Measurements from ENCODE around the gene C4orf50.

Gene C4orf50

GRCh38 chr4:6023731-6024130, 5.5 kb upstream of the C4orf50 start:
- Histone ChIP-seq H3K4me1 (ENCODE audit: insufficient read depth, low read length, poor library complexity, severe bottlenecking) (no peaks in the 10 kb centered on the region), H3K9me3 (ENCODE audit: insufficient read depth, low read depth, low read length) (no peaks in the 10 kb centered on the region), H3K27me3 (ENCODE audit: insufficient read depth, low read length, poor library complexity, severe bottlenecking) (no peaks in the 10 kb centered on the region), H3F3A (ENCODE audit: low read depth) (no peaks in the 10 kb centered on the region), H3K9ac (ENCODE audit: low read depth, low read length, poor library complexity, severe bottlenecking) (no peak overlapping the region), H3K79me2 (ENCODE audit: insufficient read depth, low read length) (no peaks in the 10 kb centered on the region), H3K36me3 (ENCODE audit: insufficient read depth, low read length) (no peaks in the 10 kb centered on the region), H2AFZ (ENCODE audit: low read length) (no peak overlapping the region), H3K4me3 (ENCODE audit: low read length, poor library complexity, severe bottlenecking) (no peak overlapping the region), H4K20me1 (ENCODE audit: insufficient read depth, low read length, poor library complexity, severe bottlenecking) (no peaks in the 10 kb centered on the region), H3K9me2 (replicated peaks; ENCODE audit: low read depth, low read length) (no peaks in the 10 kb centered on the region), H3K4me2 (ENCODE audit: low read depth, low read length, poor library complexity, severe bottlenecking) (no peak overlapping the region)
- TF ChIP-seq, protein P1, sequence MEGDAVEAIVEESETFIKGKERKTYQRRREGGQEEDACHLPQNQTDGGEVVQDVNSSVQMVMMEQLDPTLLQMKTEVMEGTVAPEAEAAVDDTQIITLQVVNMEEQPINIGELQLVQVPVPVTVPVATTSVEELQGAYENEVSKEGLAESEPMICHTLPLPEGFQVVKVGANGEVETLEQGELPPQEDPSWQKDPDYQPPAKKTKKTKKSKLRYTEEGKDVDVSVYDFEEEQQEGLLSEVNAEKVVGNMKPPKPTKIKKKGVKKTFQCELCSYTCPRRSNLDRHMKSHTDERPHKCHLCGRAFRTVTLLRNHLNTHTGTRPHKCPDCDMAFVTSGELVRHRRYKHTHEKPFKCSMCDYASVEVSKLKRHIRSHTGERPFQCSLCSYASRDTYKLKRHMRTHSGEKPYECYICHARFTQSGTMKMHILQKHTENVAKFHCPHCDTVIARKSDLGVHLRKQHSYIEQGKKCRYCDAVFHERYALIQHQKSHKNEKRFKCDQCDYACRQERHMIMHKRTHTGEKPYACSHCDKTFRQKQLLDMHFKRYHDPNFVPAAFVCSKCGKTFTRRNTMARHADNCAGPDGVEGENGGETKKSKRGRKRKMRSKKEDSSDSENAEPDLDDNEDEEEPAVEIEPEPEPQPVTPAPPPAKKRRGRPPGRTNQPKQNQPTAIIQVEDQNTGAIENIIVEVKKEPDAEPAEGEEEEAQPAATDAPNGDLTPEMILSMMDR (conservative IDR thresholded peaks at IDR 0.05; ENCODE audit: low read length), result no peak
- TF ChIP-seq EZH2phosphoT487 (IDR thresholded peaks at IDR 0.05; ENCODE audit: borderline replicate concordance), result no peak

GRCh38 chr4:6022607-6023288, 4.5 kb upstream of the C4orf50 start:
- Histone ChIP-seq H3K27me3 (ENCODE audit: insufficient read depth, low read length, poor library complexity, severe bottlenecking) (no peaks in the 10 kb centered on the region), H3K9ac (ENCODE audit: low read depth, low read length, poor library complexity, severe bottlenecking) (no peak overlapping the region), H3K36me3 (ENCODE audit: insufficient read depth, low read length) (no peaks in the 10 kb centered on the region), H4K20me1 (ENCODE audit: insufficient read depth, low read length, poor library complexity, severe bottlenecking) (no peaks in the 10 kb centered on the region), H2AFZ (ENCODE audit: low read length) (no peak overlapping the region), H3K4me3 (ENCODE audit: low read length, poor library complexity, severe bottlenecking) (no peak overlapping the region), H3F3A (ENCODE audit: low read depth) (no peaks in the 10 kb centered on the region), H3K79me2 (ENCODE audit: insufficient read depth, low read length) (no peaks in the 10 kb centered on the region), H3K9me2 (replicated peaks; ENCODE audit: low read depth, low read length) (no peaks in the 10 kb centered on the region), H3K9me3 (ENCODE audit: insufficient read depth, low read depth, low read length) (no peaks in the 10 kb centered on the region), H3K4me1 (ENCODE audit: insufficient read depth, low read length, poor library complexity, severe bottlenecking) (no peaks in the 10 kb centered on the region), H3K4me2 (ENCODE audit: low read depth, low read length, poor library complexity, severe bottlenecking) (no peak overlapping the region)
- TF ChIP-seq EZH2phosphoT487 (IDR thresholded peaks at IDR 0.05; ENCODE audit: borderline replicate concordance), result no peak

DNA sequence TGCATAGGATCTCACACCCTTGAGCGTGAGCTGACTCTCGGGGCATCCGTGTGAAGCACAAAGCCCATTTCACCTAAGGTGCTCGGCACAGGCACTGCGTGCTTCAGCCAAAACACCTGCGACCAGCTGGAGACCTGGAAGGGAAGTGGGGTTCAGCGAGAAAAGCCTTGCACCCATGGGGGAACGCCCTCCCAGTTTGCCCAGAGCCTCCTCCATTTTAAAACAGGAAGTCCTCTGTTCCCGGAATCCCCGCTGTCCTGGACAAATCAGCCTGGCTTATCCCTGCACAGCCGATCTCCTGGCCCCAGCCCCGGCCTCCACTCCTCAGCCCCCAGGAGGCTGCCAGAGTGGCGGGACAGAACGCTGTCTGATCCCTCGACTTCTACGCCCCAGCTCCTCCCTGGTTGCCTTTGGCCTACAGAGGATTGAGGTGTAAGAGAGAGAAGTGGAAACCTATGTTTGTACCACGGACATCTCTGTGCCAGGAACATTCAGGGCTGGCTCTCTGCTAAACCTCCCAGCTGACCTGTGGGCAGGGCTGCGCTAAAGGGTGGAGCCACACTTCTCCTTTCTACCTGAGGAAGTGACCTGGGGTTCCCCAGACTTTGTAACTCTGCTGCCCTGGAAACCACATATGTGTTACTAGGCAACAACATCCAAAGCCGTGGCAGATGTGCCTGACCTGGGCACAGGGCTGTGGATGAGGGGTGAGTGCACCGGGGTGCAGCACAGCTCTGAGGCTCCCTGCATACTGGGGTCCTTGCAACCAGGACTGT, 3.8 kb upstream of the C4orf50 start:
- Histone ChIP-seq H3F3A (ENCODE audit: low read depth) (no peaks in the 10 kb centered on the region), H3K79me2 (ENCODE audit: insufficient read depth, low read length) (no peaks in the 10 kb centered on the region), H3K9me3 (ENCODE audit: insufficient read depth, low read depth, low read length) (no peaks in the 10 kb centered on the region), H3K36me3 (ENCODE audit: insufficient read depth, low read length) (no peaks in the 10 kb centered on the region), H3K9ac (ENCODE audit: low read depth, low read length, poor library complexity, severe bottlenecking) (no peak overlapping the region), H3K4me3 (ENCODE audit: low read length, poor library complexity, severe bottlenecking) (no peak overlapping the region), H3K27me3 (ENCODE audit: insufficient read depth, low read length, poor library complexity, severe bottlenecking) (no peaks in the 10 kb centered on the region), H3K4me1 (ENCODE audit: insufficient read depth, low read length, poor library complexity, severe bottlenecking) (no peaks in the 10 kb centered on the region), H3K4me2 (ENCODE audit: low read depth, low read length, poor library complexity, severe bottlenecking) (no peak overlapping the region), H4K20me1 (ENCODE audit: insufficient read depth, low read length, poor library complexity, severe bottlenecking) (no peaks in the 10 kb centered on the region), H2AFZ (ENCODE audit: low read length) (no peak overlapping the region), H3K9me2 (replicated peaks; ENCODE audit: low read depth, low read length) (no peaks in the 10 kb centered on the region)
- TF ChIP-seq, protein P1 (conservative IDR thresholded peaks at IDR 0.05; ENCODE audit: low read length), result no peak
- TF ChIP-seq EZH2phosphoT487 (IDR thresholded peaks at IDR 0.05; ENCODE audit: borderline replicate concordance), result no peak

Data from Loucy (cell line).